ENCODE data around the gene ARCN1.

DNA sequence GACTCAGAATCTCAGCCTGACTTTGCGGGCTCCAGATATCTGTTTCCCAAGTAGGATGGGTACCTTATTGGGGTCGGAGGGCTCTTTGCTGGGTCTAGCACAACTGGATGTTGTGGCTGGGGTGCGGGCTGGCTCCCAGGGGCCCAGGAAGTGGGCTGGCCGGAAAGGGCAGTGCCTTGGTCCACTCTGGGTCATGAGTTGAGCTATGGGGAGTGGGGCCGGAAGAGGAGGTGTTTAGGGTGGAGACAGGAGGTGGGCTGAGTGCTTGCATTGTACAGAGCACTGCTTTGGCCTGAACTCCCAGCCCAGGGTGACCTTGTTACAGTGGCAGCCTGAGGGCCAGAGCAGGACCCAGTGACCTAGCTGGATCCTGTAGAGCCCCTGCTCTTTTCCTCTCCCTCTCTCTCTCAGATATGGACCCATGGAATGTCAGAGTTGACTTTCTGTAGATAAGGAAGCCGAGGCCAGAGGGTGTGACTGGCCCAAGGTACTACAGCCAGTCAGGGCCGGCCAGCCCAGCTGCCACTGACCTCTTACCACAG is 48.4 kb downstream of the ARCN1 start:
- no peak for TF ChIP-seq CTCF (IDR thresholded peaks at IDR 0.05)
- no peak for TF ChIP-seq POLR2A (IDR thresholded peaks at IDR 0.05)

Data from testis (tissue), 2 donors.